NCI-H526 treated with DMSO at 0.1 percent for 48 hours (cell line): ENCODE measurements around the gene TIPARP.
"Not testable (repeated sequence)": the region's sequence is repeated elsewhere in the genome, so short reads cannot be mapped to it uniquely, and the experiment has no call there.

Experiments used
- DNase-seq: peaks from one replicate; lab custom pipeline; 2025; lab: John Stamatoyannopoulos, UW

TIPARP gene

GRCh38 chr3:156648086-156648485 lies 26.3 kb upstream of the TIPARP start:
- DNase-seq: no peak

- DNase-seq: no peak
These were observed 24.7 kb upstream of the TIPARP start for GRCh38 chr3:156649681-156650080.

GRCh38 chr3:156652661-156653060 lies 21.7 kb upstream of the TIPARP start:
- DNase-seq: not testable (repeated sequence)

- no peak for DNase-seq
These were observed 19.6 kb upstream of the TIPARP start for GRCh38 chr3:156654834-156655233.

- DNase-seq: no peak
These were observed 18.4 kb upstream of the TIPARP start for GRCh38 chr3:156655819-156656550.

GRCh38 chr3:156657440-156657839 lies 16.9 kb upstream of the TIPARP start:
- DNase-seq: no peak

GRCh38 chr3:156657862-156658731 lies 16.3 kb upstream of the TIPARP start:
- peak; percentile 74 for DNase-seq

- DNase-seq: no peak
These were observed 15.7 kb upstream of the TIPARP start for GRCh38 chr3:156658732-156659090.

- no peak for DNase-seq
These were observed 15.1 kb upstream of the TIPARP start for GRCh38 chr3:156659260-156659659.

- no peak for DNase-seq
These were observed 13.2 kb upstream of the TIPARP start for GRCh38 chr3:156661155-156661554.

GRCh38 chr3:156664011-156664830 lies 10.2 kb upstream of the TIPARP start:
- DNase-seq: no peak

GRCh38 chr3:156664831-156665178 lies 9.6 kb upstream of the TIPARP start:
- DNase-seq: no peak

- no peak for DNase-seq
These were observed 9.1 kb upstream of the TIPARP start for GRCh38 chr3:156665291-156665690.

GRCh38 chr3:156666073-156666472 lies 8.3 kb upstream of the TIPARP start:
- DNase-seq: no peak

GRCh38 chr3:156668073-156668763 lies 6.2 kb upstream of the TIPARP start:
- peak; percentile 55 for DNase-seq

GRCh38 chr3:156670077-156670476 lies 4.3 kb upstream of the TIPARP start:
- no peak for DNase-seq

GRCh38 chr3:156670652-156671051 lies 3.7 kb upstream of the TIPARP start:
- DNase-seq: no peak

GRCh38 chr3:156673732-156674045 lies 701 bp upstream of the TIPARP start:
- DNase-seq: no peak

- peak; percentile 24 for DNase-seq
These were observed 780 bp downstream of the TIPARP start for GRCh38 chr3:156674911-156675829.

- peak; percentile 39 for DNase-seq
These were observed 1.7 kb downstream of the TIPARP start for GRCh38 chr3:156675830-156676767.
